ENCODE data around the gene SKIDA1.

SKIDA1 gene

DNA sequence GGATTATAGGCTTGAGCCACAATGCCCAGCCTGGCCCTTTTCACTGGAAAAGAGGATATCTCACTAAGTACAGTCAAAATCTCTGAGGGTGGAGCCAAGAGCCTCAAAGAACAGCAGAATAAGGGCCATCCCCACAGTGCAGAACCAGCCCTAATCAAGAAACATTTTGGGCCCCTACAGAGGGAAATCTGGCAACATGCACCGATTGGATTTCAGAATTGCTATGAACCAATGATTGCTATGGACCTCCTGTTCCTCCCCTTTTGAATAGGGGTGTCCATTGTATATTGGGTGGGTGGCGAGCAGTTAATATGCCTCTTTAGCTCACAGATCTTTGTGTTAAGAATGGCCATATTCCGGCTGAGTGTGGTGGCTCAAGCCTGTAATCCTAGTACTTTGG lies 42.7 kb downstream of the SKIDA1 start:
- no peak for DNase-seq (ENCODE audit: low read depth in 2 of 2)

DNA sequence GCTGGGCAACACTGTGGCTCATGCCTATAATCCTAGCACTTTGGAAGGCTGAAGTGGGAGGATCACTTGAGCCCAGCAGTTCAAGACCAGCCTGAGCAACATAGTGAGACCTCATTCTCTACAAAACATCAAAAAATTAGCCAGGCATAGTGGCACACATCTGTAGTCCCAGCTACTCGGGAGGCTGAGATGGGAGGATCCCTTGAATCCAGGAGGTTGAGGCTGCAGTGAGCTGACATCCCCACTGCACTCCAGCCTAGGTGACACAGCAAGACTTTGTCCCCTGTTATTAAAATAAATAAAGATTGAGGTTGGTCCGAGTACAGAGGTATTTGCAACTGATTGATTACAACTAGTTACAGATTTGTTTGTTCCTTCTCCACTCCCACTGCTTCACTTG lies 44.1 kb downstream of the SKIDA1 start:
- DNase-seq (ENCODE audit: low read depth in 2 of 2): no peak

GRCh38 chr10:21479570-21480315 lies 45.7 kb downstream of the SKIDA1 start:
- DNase-seq (ENCODE audit: low read depth in 2 of 2): no peak

DNA sequence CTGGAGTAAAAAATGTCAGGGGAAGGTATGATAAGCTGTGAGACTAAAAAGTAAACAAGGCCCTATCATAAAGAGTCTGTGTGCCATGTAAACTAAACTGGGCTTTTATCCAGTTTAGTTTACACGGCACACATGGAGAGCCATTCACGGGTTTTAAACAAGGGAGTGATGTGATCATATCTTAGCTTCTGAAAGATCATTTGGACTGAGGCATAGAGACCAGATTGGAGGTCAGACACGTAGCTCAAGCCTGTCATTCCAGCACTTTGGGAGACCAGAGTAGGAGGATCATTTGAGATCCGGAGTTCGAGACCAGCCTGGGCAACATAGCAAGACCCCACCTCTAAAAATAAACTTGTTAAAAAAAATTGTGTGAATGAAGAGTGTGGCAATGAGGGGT lies 50.1 kb downstream of the SKIDA1 start:
- DNase-seq (ENCODE audit: low read depth in 2 of 2): no peak

- no peak for DNase-seq (ENCODE audit: low read depth in 2 of 2)
Observed at GRCh38 chr10:21473541-21473940, 51.9 kb downstream of the SKIDA1 start.

DNA sequence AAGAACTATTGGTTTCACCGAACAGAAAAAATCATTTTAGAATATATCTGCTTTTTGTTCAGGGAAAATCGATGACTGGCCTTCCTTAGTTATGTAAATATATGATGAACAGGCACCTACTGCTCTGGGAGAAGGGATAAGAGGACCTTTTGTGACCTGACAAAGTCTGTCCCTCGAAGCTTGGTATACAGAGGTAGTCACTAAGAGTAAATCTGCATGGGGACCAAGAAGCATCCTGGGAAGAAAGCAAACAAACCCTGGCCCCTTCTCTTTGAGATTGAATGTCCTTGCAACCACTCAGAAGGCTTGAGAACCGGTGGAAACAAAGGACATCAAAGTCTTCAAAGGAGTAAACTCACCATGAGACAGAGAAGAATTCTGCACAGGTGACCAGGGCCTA lies 52.3 kb downstream of the SKIDA1 start:
- no peak for DNase-seq (ENCODE audit: low read depth in 2 of 2)

- DNase-seq (ENCODE audit: low read depth in 2 of 2): no peak
Observed at GRCh38 chr10:21468086-21468485, 57.4 kb downstream of the SKIDA1 start.

DNA sequence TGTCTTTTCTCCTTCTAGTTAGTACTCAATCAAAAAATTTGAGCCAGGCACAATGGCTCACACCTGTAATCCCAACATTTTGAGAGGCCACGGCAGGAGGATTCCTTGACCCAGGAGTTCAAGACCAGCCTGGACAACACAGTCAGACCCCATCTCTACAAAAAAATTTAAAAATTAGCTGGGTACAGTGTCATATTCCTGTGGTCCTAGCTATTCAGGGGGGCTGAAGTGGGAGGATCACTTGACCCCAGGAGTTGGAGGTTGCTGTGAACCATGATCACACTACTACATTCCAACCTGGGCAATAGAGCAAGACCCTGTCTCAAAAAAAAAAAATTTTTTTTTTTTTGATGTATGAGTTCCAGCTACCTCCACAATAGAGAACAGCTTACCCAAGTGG lies 57.8 kb downstream of the SKIDA1 start:
- DNase-seq (ENCODE audit: low read depth in 2 of 2): no peak

GRCh38 chr10:21464134-21464533 lies 61.3 kb downstream of the SKIDA1 start:
- DNase-seq (ENCODE audit: low read depth in 2 of 2): no peak
